ENCODE measurements around the gene SIAH1. TPM values are rescaled to one million over a fixed set of nuclear protein-coding genes. Genes with fewer than 3 reads are reported as not detected.
"Not testable (repeated sequence)": the region's sequence is repeated elsewhere in the genome, so short reads cannot be mapped to it uniquely, and the experiment has no call there.

The SIAH1 gene
- total RNA-seq, 1 donor from 2014 or later = 24.4 TPM

DNA sequence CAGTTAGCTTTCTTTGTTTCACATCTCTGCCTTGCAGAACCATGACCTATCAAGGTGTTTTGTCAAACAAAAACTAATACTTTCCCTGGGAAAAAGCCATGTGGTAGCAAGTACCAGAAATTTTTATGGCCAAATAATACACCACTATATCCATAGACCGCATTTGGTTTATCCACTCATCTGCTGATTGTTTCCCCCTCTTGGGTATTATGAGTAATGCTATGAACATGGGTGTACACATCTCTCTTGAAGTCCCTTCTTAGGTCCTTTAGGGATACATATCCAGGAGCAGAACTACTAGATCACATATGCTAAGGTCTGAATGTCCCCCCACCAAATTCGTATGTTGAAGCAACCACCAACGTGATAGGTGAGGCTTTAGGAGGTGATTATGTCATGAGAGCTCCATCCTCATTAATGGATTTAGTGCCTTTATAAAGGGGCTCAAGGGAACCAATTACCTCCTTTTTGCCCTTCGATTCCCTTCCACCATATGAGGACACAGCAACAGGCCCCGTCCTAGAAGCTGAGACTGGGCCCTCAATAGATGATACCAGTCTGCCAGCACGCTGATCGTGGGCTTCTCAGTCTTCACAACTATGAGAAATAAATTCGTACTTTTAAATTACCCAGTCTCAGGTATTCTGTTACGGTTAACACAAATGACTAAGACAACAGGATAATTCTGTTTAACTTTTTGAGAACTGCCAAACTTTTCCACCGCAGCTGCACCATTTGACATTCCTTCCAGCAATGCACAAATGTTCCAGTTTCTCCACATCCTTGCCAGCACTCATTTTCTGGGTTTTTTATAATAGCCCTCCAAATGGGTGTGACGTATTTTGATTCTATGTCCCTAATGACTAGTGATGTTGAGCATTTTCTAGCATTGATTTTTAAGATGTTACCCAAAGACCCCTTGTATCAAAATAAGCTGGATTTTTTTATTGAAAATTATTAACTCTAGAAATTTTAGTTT, 30.0 kb downstream of the SIAH1 start:
- FAIRE-seq (no peak), DNase-seq (ENCODE audit: low read depth) (no peak)
- Histone ChIP-seq H3K36me3 (ENCODE audit: insufficient read depth, low read length) (peaks cover 25% of the 10 kb centered on the region), H4K20me1 (ENCODE audit: insufficient read depth, low read length) (peaks cover 48% of the 10 kb centered on the region), H3K27ac (ENCODE audit: low read depth, low read length) (no peak overlapping the region), H3K4me3 (ENCODE audit: insufficient read depth, low read depth, low read length) (no peak overlapping the region), H3K27me3 (ENCODE audit: insufficient read depth, low read length) (no peaks in the 10 kb centered on the region), H2AFZ (ENCODE audit: low read depth, low read length) (no peak overlapping the region), H3K4me1 (ENCODE audit: insufficient read depth, low read length) (no peaks in the 10 kb centered on the region), H3K79me2 (ENCODE audit: insufficient read depth, low read length) (peaks cover 53% of the 10 kb centered on the region), H3K4me2 (ENCODE audit: low read length) (no peak overlapping the region), H3K9ac (ENCODE audit: low read length) (no peak overlapping the region), H3K9me3 (ENCODE audit: insufficient read depth, low read depth, low read length) (no peaks in the 10 kb centered on the region)
- no peaks in the 10 kb centered on the region for H3K9me3 Mint-ChIP-seq (ENCODE audit: unreplicated experiment)
- peaks cover 5% of the 10 kb centered on the region for H3K4me1 Mint-ChIP-seq (ENCODE audit: low read depth, unreplicated experiment)
- H3K27me3 Mint-ChIP-seq (ENCODE audit: low read depth, unreplicated experiment) = no peaks in the 10 kb centered on the region
- peaks cover 11% of the 10 kb centered on the region for H3K36me3 Mint-ChIP-seq (ENCODE audit: low read depth, unreplicated experiment)
- no peak overlapping the region for H3K27ac Mint-ChIP-seq (ENCODE audit: unreplicated experiment)
- no peak overlapping the region for H3K4me3 Mint-ChIP-seq (ENCODE audit: unreplicated experiment)
- TF ChIP-seq, protein P1, sequence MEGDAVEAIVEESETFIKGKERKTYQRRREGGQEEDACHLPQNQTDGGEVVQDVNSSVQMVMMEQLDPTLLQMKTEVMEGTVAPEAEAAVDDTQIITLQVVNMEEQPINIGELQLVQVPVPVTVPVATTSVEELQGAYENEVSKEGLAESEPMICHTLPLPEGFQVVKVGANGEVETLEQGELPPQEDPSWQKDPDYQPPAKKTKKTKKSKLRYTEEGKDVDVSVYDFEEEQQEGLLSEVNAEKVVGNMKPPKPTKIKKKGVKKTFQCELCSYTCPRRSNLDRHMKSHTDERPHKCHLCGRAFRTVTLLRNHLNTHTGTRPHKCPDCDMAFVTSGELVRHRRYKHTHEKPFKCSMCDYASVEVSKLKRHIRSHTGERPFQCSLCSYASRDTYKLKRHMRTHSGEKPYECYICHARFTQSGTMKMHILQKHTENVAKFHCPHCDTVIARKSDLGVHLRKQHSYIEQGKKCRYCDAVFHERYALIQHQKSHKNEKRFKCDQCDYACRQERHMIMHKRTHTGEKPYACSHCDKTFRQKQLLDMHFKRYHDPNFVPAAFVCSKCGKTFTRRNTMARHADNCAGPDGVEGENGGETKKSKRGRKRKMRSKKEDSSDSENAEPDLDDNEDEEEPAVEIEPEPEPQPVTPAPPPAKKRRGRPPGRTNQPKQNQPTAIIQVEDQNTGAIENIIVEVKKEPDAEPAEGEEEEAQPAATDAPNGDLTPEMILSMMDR (IDR thresholded peaks at IDR 0.05; ENCODE audit: insufficient read depth, low read depth, low read length) = no peak
- TF ChIP-seq EZH2 (IDR thresholded peaks at IDR 0.05; ENCODE audit: insufficient read depth, low read length) = no peak

DNA sequence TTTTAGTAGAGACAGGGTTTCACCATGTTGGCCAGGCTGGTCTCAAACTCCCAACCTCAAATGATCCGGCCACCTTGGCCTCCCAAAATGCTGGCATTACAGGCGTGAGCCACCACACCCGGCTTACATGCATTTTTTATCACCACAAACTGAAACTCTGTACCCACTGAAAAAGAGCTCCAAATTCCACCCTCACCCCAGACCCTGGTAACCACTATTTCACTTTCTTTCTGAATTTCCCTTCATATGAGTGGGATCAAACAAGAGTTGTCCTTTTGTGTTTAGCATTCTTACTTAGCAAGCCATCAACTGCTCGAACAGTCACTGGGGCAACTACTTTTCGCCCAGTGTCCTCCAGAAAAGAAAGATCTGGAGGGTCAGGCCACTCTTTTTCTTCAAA, 30.8 kb downstream of the SIAH1 start:
- not testable (repeated sequence) for H3K4me3 ChIP-seq (ENCODE audit: insufficient read depth, low read depth, low read length); H3K27me3 ChIP-seq (ENCODE audit: insufficient read depth, low read length); H3K9me3 ChIP-seq (ENCODE audit: insufficient read depth, low read depth, low read length); H2AFZ ChIP-seq (ENCODE audit: low read depth, low read length); H3K4me2 ChIP-seq (ENCODE audit: low read length); H3K4me3 Mint-ChIP-seq (ENCODE audit: unreplicated experiment); DNase-seq (ENCODE audit: low read depth); H3K4me1 Mint-ChIP-seq (ENCODE audit: low read depth, unreplicated experiment); H3K9me3 Mint-ChIP-seq (ENCODE audit: unreplicated experiment); FAIRE-seq; H3K4me1 ChIP-seq (ENCODE audit: insufficient read depth, low read length); H3K27me3 Mint-ChIP-seq (ENCODE audit: low read depth, unreplicated experiment); H3K27ac ChIP-seq (ENCODE audit: low read depth, low read length); H3K9ac ChIP-seq (ENCODE audit: low read length)
- Histone ChIP-seq H3K36me3 (ENCODE audit: insufficient read depth, low read length) (peaks cover 25% of the 10 kb centered on the region), H3K79me2 (ENCODE audit: insufficient read depth, low read length) (peaks cover 45% of the 10 kb centered on the region), H4K20me1 (ENCODE audit: insufficient read depth, low read length) (peaks cover 41% of the 10 kb centered on the region)
- peaks cover 15% of the 10 kb centered on the region for H3K36me3 Mint-ChIP-seq (ENCODE audit: low read depth, unreplicated experiment)
- H3K27ac Mint-ChIP-seq (ENCODE audit: unreplicated experiment) = peak overlapping the region; percentile 53

DNA sequence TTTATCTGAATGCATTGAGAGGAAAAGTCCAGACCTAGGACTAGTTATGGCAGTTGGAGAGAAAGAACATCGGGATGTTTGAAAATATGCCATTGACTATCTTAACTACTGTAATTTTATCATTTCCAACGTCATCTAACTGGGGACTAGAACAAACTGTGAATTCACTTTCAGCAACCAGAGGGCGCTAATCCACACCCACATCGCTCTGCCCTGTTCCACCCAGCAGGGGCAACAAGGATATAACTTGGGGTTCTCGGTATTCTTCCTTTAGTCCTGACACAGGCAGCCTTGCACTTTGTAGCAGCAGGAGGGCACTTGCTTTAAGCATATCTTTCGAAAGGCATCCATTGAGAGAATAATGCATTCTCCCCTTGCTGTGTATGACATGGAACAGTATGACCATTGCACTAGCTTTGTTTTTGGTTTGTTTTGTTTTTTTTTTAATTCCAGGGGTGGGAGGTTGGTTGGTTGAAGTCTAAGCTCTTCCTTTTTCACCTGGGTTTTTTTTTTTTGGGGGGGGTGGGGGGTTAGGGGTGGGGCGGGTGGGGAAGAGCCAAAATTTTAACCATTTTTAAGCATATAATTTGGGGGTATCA, 31.5 kb downstream of the SIAH1 start:
- Histone ChIP-seq H3K36me3 (ENCODE audit: insufficient read depth, low read length) (peaks cover 25% of the 10 kb centered on the region), H3K4me1 (ENCODE audit: insufficient read depth, low read length) (no peaks in the 10 kb centered on the region), H3K9me3 (ENCODE audit: insufficient read depth, low read depth, low read length) (no peaks in the 10 kb centered on the region), H3K27ac (ENCODE audit: low read depth, low read length) (no peak overlapping the region), H3K4me3 (ENCODE audit: insufficient read depth, low read depth, low read length) (no peak overlapping the region), H3K9ac (ENCODE audit: low read length) (no peak overlapping the region), H2AFZ (ENCODE audit: low read depth, low read length) (no peak overlapping the region), H3K79me2 (ENCODE audit: insufficient read depth, low read length) (peaks cover 38% of the 10 kb centered on the region), H3K27me3 (ENCODE audit: insufficient read depth, low read length) (no peaks in the 10 kb centered on the region), H4K20me1 (ENCODE audit: insufficient read depth, low read length) (peaks cover 38% of the 10 kb centered on the region), H3K4me2 (ENCODE audit: low read length) (no peak overlapping the region)
- Mint-ChIP-seq H3K4me3 (ENCODE audit: unreplicated experiment) (no peak overlapping the region), H3K36me3 (ENCODE audit: low read depth, unreplicated experiment) (peaks cover 18% of the 10 kb centered on the region), H3K9me3 (ENCODE audit: unreplicated experiment) (no peaks in the 10 kb centered on the region), H3K27ac (ENCODE audit: unreplicated experiment) (no peak overlapping the region), H3K4me1 (ENCODE audit: low read depth, unreplicated experiment) (peaks cover 4% of the 10 kb centered on the region), H3K27me3 (ENCODE audit: low read depth, unreplicated experiment) (no peaks in the 10 kb centered on the region)
- FAIRE-seq (peak; percentile 73), DNase-seq (ENCODE audit: low read depth) (peak; percentile 55)
- TF ChIP-seq, protein P1 (IDR thresholded peaks at IDR 0.05; ENCODE audit: insufficient read depth, low read depth, low read length) = peak; percentile 89
- TF ChIP-seq EZH2 (IDR thresholded peaks at IDR 0.05; ENCODE audit: insufficient read depth, low read length) = no peak
